SK-N-SH (cell line): ENCODE measurements around the gene ANKS4B. TPM values are rescaled to one million over a fixed set of nuclear protein-coding genes. Genes with fewer than 3 reads are reported as not detected.

ENCODE experiments used
- CTCF ChIA-PET: fragments of 300-600, 350-600 bp; formaldehyde crosslinking; extraction: SDS; loops from one replicate; lab custom pipeline; 2021; lab: Yijun Ruan, JAX
- POLR2A ChIA-PET: fragments of 350-600 bp; sonication (Branson Sonifier 250); formaldehyde crosslinking; extraction: SDS; loops from one replicate; lab custom pipeline; 2020; ENCODE audit warnings: antibody characterized with exemption, inconsistent platforms; lab: Yijun Ruan, JAX
- DNase-seq: peaks from one replicate; pipeline ENCODE4 v3.0.0; 2012
- H2AFZ ChIP-seq: fragments of 200-600 bp; sonication (generic); 2 replicates; pipeline ENCODE4 v1.8.1; 2016; ENCODE audit warnings: antibody characterized with exemption, mild to moderate bottlenecking, low read depth
- H3F3A ChIP-seq: fragments of 200-600 bp; sonication (generic); replicated peaks from 2 replicates; pipeline ENCODE3; 2016; ENCODE audit warnings: antibody characterized with exemption, mild to moderate bottlenecking; ENCODE audit not compliant: insufficient read depth
- H3K27ac ChIP-seq, 2 experiments: fragments of 200-500 bp in 1 of 2; fragments of 200-600 bp in 1 of 2; sonication (Bioruptor generic) in 1 of 2; sonication (generic), shearing (Covaris generic) in 1 of 2; 2 replicates each; pipeline versions ENCODE4 v1.5.1 to v1.6.1; 2014 to 2016; ENCODE audit warnings: low read depth in 2 of 2, inconsistent platforms in 1 of 2, low read length in 1 of 2, mild to moderate bottlenecking in 1 of 2, mixed read lengths in 1 of 2
- H3K27me3 ChIP-seq: fragments of 200-600 bp; sonication (generic), shearing (Covaris generic); 2 replicates; pipeline ENCODE4 v1.6.1; 2016; ENCODE audit warnings: mixed run types; ENCODE audit not compliant: insufficient read depth
- H3K36me3 ChIP-seq, 2 experiments: fragments of 200-500 bp in 1 of 2; fragments of 200-600 bp in 1 of 2; sonication (Bioruptor generic) in 1 of 2; sonication (generic) in 1 of 2; replicated peaks in 1 of 2; 2 replicates each; pipeline versions ENCODE3 to v1.5.1; 2014 to 2016; ENCODE audit warnings: low read length in 1 of 2, mild to moderate bottlenecking in 1 of 2; ENCODE audit not compliant: insufficient read depth in 2 of 2, control insufficient read depth in 1 of 2
- H3K4me1 ChIP-seq, 2 experiments: fragments of 200-500 bp in 1 of 2; fragments of 200-600 bp in 1 of 2; sonication (Bioruptor generic) in 1 of 2; sonication (generic), shearing (Covaris generic) in 1 of 2; 2 replicates each; pipeline versions ENCODE4 v1.5.1 to v1.6.1; 2014 to 2016; ENCODE audit warnings: low read depth in 1 of 2, low read length in 1 of 2, mixed run types in 1 of 2; ENCODE audit not compliant: insufficient read depth in 2 of 2, control insufficient read depth in 1 of 2
- H3K4me2 ChIP-seq: fragments of 200-600 bp; sonication (generic), shearing (Covaris generic); 2 replicates; pipeline ENCODE4 v1.6.1; 2017; ENCODE audit warnings: mixed run types
- H3K4me3 ChIP-seq, 2 experiments: fragments of 200-500 bp in 1 of 2; fragments of 200-600 bp in 1 of 2; sonication (Bioruptor generic) in 1 of 2; sonication (generic), shearing (Covaris generic) in 1 of 2; 2 replicates each; pipeline versions ENCODE4 v1.5.1 to v1.8.1; 2014 to 2016; ENCODE audit warnings: low read depth in 2 of 2, inconsistent platforms in 1 of 2, low read length in 1 of 2, mild to moderate bottlenecking in 1 of 2, mixed read lengths in 1 of 2, moderate library complexity in 1 of 2
- H3K79me2 ChIP-seq: fragments of 200-600 bp; sonication (generic); 2 replicates; pipeline ENCODE4 v1.8.1; 2017; ENCODE audit warnings: mild to moderate bottlenecking; ENCODE audit not compliant: insufficient read depth
- H3K9ac ChIP-seq: fragments of 200-600 bp; sonication (generic); 2 replicates; pipeline ENCODE4 v1.6.1; 2017; ENCODE audit warnings: mixed run types
- H3K9me2 ChIP-seq: fragments of 200-600 bp; sonication (generic); 2 replicates; pipeline ENCODE4 v1.6.1; 2017; ENCODE audit warnings: mixed run types
- H3K9me3 ChIP-seq: fragments of 200-600 bp; sonication (generic); 2 replicates; pipeline ENCODE4 v1.6.1; 2017; ENCODE audit warnings: mixed run types, mild to moderate bottlenecking, moderate library complexity
- H4K20me1 ChIP-seq: fragments of 200-600 bp; sonication (generic); 2 replicates; pipeline ENCODE4 v1.6.1; 2017; ENCODE audit warnings: mild to moderate bottlenecking, mixed run types; ENCODE audit not compliant: insufficient read depth
- CTCF ChIP-seq: fragments of 200-600 bp; sonication (generic); IDR thresholded peaks from 2 replicates; pipeline ENCODE4 v1.6.1; 2017; ENCODE audit warnings: antibody characterized with exemption, mild to moderate bottlenecking, moderate library complexity
- EP300 ChIP-seq, 2 experiments: IDR thresholded peaks; 2 replicates each; pipeline versions ENCODE4 v1.4.0 to v1.6.1; 2012; ENCODE audit warnings: borderline replicate concordance in 1 of 2, low read depth in 1 of 2, low read length in 1 of 2
- FOXJ3 ChIP-seq: sonication (generic); formaldehyde crosslinking; IDR thresholded peaks from 2 replicates; pipeline ENCODE4 v1.5.1; 2020; ENCODE audit warnings: mild to moderate bottlenecking, missing genetic modification reagents
- FOXM1 ChIP-seq: IDR thresholded peaks from 2 replicates; pipeline ENCODE4 v1.4.0; 2012; ENCODE audit warnings: low read depth, mild to moderate bottlenecking
- GATA2 ChIP-seq: sonication (generic); formaldehyde crosslinking; IDR thresholded peaks from 2 replicates; pipeline ENCODE4 v1.5.0; 2020; ENCODE audit warnings: mild to moderate bottlenecking, missing genetic modification reagents
- IRF3 ChIP-seq: fragments of 150-350 bp; IDR thresholded peaks from 2 replicates; pipeline ENCODE4 v1.6.1; 2016; ENCODE audit warnings: mild to moderate bottlenecking, low read depth, low read length
- MEF2A ChIP-seq: IDR thresholded peaks from 2 replicates; pipeline ENCODE4 v1.4.0; 2012; ENCODE audit warnings: low read depth, borderline replicate concordance
- NFIC ChIP-seq: IDR thresholded peaks from 2 replicates; pipeline ENCODE4 v1.4.0; 2012; ENCODE audit warnings: borderline replicate concordance
- NRF1 ChIP-seq: IDR thresholded peaks from 2 replicates; pipeline ENCODE4 v1.6.1; 2012; ENCODE audit warnings: low read depth, mild to moderate bottlenecking, low read length
- POLR2AphosphoS5 ChIP-seq: IDR thresholded peaks from 2 replicates; pipeline ENCODE4 v1.6.1; 2012; ENCODE audit warnings: low read depth, low read length
- RAD21 ChIP-seq: IDR thresholded peaks from 2 replicates; pipeline ENCODE4 v1.6.1; 2012; ENCODE audit warnings: mild to moderate bottlenecking, low read length
- RXRA ChIP-seq: IDR thresholded peaks from 2 replicates; pipeline ENCODE4 v1.4.0; 2012; ENCODE audit warnings: low read depth, mild to moderate bottlenecking, borderline replicate concordance
- SIN3A ChIP-seq: IDR thresholded peaks from 2 replicates; pipeline ENCODE4 v1.6.1; 2012; ENCODE audit warnings: low read depth, mild to moderate bottlenecking, low read length, moderate library complexity, borderline replicate concordance
- TAF1 ChIP-seq: IDR thresholded peaks from 2 replicates; pipeline ENCODE4 v1.6.1; 2012; ENCODE audit warnings: low read depth, mild to moderate bottlenecking, low read length, moderate library complexity, borderline replicate concordance
- USF1 ChIP-seq: IDR thresholded peaks from 2 replicates; pipeline ENCODE4 v1.4.0; 2012; ENCODE audit warnings: low read depth, borderline replicate concordance
- YY1 ChIP-seq: IDR thresholded peaks from 2 replicates; pipeline ENCODE4 v1.4.0; 2012; ENCODE audit warnings: low read depth, mild to moderate bottlenecking
- WGBS: methylation state at CpG from one replicate; pipeline ENCODE4 v1.1.6; 2017; ENCODE audit warnings: low lambda C conversion rate; 5-methylcytosine and 5-hydroxymethylcytosine counted together
- polyA plus RNA-seq, 3 experiments: library from polyadenylated mRNA; depleted of rRNA; stranded (reverse); fragments of >200 nt; gene quantifications; 2 replicates each; pipeline ENCODE4 v1.2.3, GENCODE V29; 2012
- TF ChIP-seq, protein P1 (sequence below): IDR thresholded peaks from 2 replicates; pipeline ENCODE4 v1.4.0; 2012; ENCODE audit warnings: low read depth

Gene ANKS4B
- polyA plus RNA-seq, 1 of the 3 experiments (the other 2 are of a cell fraction) = not detected

- H2AFZ ChIP-seq = no peak overlapping the region
- H3K79me2 ChIP-seq = no peaks in the 10 kb centered on the region
- no peak overlapping the region for H3K4me2 ChIP-seq
- no peak for DNase-seq
- H3K27me3 ChIP-seq = 0 out of 2 replicates have a peak, but pooled peaks cover 7% of the 10 kb centered on the region
- no peak overlapping the region for H3K4me3 ChIP-seq
- ChIA-PET POLR2A (no interaction called here), CTCF (interaction anchor here (1.6 kb wide), 1 partner anchor 13 kb away, joined by 4 read pairs; no protein-coding TSS in a partner anchor)
- H3K4me1 ChIP-seq = no peaks in the 10 kb centered on the region
- 28% methylated on average over 2 of the region's 2 CpGs for WGBS
- H4K20me1 ChIP-seq = no peaks in the 10 kb centered on the region
- H3K27ac ChIP-seq = no peak overlapping the region
- H3K9me2 ChIP-seq = no peaks in the 10 kb centered on the region; the same call in 1 of the 2 replicates
- no peak overlapping the region for H3K9ac ChIP-seq
- no peaks in the 10 kb centered on the region for H3K36me3 ChIP-seq
- no peaks in the 10 kb centered on the region for H3F3A ChIP-seq
- no peaks in the 10 kb centered on the region for H3K9me3 ChIP-seq
- TF ChIP-seq SIN3A = no peak
- no peak for TF ChIP-seq RXRA
- no peak for TF ChIP-seq USF1
- no peak for TF ChIP-seq EP300 (IDR thresholded peaks at IDR 0.05; ENCODE audit: borderline replicate concordance in 1 of 2, low read depth in 1 of 2, low read length in 1 of 2)
- no peak for TF ChIP-seq NRF1
- TF ChIP-seq TAF1 = no peak
- TF ChIP-seq RAD21 = no peak
- no peak for TF ChIP-seq FOXM1
- TF ChIP-seq NFIC = no peak
- no peak for TF ChIP-seq YY1
- TF ChIP-seq POLR2AphosphoS5 = no peak
- TF ChIP-seq CTCF = no peak
- no peak for TF ChIP-seq GATA2 (CRISPR knock-in tag)
Measured at GRCh38 chr16:21208446-21209230, 24.9 kb upstream of the ANKS4B start.

DNA sequence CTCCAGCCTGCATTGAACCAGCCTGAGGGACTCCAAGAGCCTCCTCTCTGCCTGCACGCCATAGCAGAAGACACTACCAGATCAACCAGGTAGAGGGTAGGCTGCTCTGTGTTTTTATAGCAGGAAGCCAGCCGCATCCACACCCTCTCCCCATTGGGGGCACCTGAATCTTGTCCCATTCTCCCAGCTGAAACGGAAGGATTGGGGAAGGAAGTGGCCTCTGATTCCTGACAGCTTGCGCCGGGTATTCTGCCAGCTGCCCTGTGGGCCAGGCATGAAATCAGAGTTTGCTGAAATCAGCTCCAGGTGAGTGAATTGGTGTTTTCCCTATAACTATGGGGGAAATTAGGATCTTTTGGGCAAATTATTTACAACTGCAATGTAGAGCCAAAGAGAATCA is 22.0 kb upstream of the ANKS4B start, which contains the start of gene ZP2:
Gene ZP2, minus strand, starts transcription at position 89 of the 400 bp plus-strand sequence. Its CDS starts 27 bp downstream, at position 62.
- CTCF ChIA-PET = interaction anchor here (1.1 to 1.4 kb wide), 3 partner anchors 10 to 89 kb away, joined by 3 to 4 read pairs (median 3); no protein-coding TSS in a partner anchor
- no peaks in the 10 kb centered on the region for H3F3A ChIP-seq

More for the DNA sequence above, 22.0 kb upstream of the ANKS4B start, which contains the start of gene ZP2:
- H3K36me3 ChIP-seq = no peaks in the 10 kb centered on the region
- H3K4me2 ChIP-seq = no peak within 1 kb of the TSS
- no peak within 1 kb of the TSS for H3K9ac ChIP-seq
- H3K9me2 ChIP-seq = no peaks in the 10 kb centered on the region
- no peaks in the 10 kb centered on the region for H3K4me1 ChIP-seq
- TF ChIP-seq, protein P1, sequence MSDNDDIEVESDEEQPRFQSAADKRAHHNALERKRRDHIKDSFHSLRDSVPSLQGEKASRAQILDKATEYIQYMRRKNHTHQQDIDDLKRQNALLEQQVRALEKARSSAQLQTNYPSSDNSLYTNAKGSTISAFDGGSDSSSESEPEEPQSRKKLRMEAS = no peak
- TF ChIP-seq FOXJ3 (no peak), IRF3 (no peak), SIN3A (no peak), MEF2A (no peak), YY1 (no peak), RXRA (no peak)
- H4K20me1 ChIP-seq = no peaks in the 10 kb centered on the region
- H3K4me3 ChIP-seq = no peak within 1 kb of the TSS
- no peaks in the 10 kb centered on the region for H3K27me3 ChIP-seq
- H3K9me3 ChIP-seq = no peaks in the 10 kb centered on the region
- WGBS = 79% methylated on average over 4 of the region's 5 CpGs
- DNase-seq = no peak
- H3K27ac ChIP-seq = no peak within 1 kb of the TSS
- POLR2A ChIA-PET = no interaction called here
- H3K79me2 ChIP-seq = no peaks in the 10 kb centered on the region
- H2AFZ ChIP-seq = no peak within 1 kb of the TSS
